RPMI7951 (cell line): ENCODE results near the gene TMEM147. TPM values are rescaled to one million over a fixed set of nuclear protein-coding genes. Genes with fewer than 3 reads are reported as not detected.

Source experiments
- DNase-seq: peaks from one replicate; pipeline ENCODE4 v3.0.0-alpha.2; 2012; ENCODE audit warnings: low read depth
- total RNA-seq: library from RNA; depleted of rRNA; stranded (reverse); fragments of >200 nt; shearing (Covaris generic); gene quantifications from 2 replicates; pipeline ENCODE4 v1.2.3, GENCODE V29; 2014

Gene TMEM147
- total RNA-seq, 1 experiment from 2014 or later, result 133 TPM

- peak; percentile 84 for DNase-seq
Measured at GRCh38 chr19:35519291-35519690, 26.1 kb upstream of the TMEM147 start.

DNA sequence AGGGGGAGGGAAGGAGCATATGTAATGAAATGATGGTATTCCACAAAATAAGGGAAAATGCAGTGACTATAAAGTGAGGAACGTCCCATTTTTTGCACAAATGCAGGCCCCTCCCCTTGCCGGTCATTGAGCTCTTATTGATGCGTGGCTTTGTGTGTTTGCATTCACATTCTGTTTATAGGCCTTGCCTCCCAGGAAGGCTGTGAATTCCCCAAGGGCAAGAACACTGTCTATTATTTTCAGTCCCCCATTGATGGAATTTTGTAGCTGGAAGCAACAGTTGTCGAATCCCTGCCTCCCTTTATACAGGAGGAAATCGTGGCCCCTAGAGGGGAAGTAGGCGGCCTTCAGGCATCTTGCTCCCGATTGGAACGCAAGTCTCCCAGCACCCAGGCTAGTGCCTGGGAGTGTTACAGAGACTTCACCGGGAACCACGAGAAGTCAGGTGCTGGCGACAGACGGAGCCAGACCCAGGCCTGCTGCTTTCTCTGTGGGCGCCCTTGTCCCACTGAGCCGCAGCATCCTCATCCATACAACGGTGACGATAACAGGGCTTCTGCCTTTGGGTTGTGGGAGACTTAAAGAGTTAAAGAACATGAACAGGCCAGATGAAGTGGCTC is 24.2 kb upstream of the TMEM147 start:
- no peak for DNase-seq

GRCh38 chr19:35522745-35523327 is 22.6 kb upstream of the TMEM147 start:
- DNase-seq, result no peak

GRCh38 chr19:35524181-35524837 is 21.1 kb upstream of the TMEM147 start:
- DNase-seq, result no peak

- DNase-seq, result no peak
Measured at GRCh38 chr19:35525873-35526272, 19.6 kb upstream of the TMEM147 start.

- DNase-seq, result peak; percentile 21
Measured at GRCh38 chr19:35528218-35529038, 17.0 kb upstream of the TMEM147 start, which contains the start of gene SBSN. Gene SBSN (minus strand): TSS chr19:35528311. CDS start chr19:35528281, 30 bp downstream.

- no peak for DNase-seq
Measured at GRCh38 chr19:35529241-35530218, 15.9 kb upstream of the TMEM147 start.

- no peak for DNase-seq
Measured at GRCh38 chr19:35531291-35531690, 14.1 kb upstream of the TMEM147 start.

DNA sequence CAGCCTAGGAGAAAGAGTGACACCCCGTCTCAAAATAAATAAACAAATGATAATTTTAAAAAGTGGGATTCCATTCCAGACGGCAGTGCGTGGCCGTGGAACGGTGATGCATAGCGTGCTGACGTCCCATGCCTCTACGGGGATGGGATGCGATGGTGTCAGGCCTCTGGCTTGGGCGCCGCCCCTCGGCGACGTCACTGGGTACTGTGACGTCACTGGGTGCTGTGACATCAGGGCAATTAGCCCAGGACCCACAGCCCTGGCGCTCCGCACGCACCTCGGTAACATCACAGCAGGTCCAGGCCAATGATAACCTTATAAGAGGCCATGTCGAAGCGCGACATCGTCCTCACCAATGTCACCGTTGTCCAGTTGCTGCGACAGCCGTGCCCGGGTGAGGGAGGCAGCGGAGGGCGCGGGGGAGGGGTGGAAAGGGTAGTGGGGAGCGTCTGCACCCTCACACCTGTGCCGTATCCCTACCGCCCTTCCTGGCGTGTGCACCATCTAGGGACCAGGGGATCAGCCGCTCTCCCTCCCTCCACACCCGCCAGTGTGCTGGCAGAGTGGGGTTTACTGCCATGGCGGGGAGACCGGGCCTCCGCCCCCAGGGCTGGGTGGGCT is 12.1 kb upstream of the TMEM147 start, which contains the start of gene GAPDHS:
Gene GAPDHS (plus strand): TSS at position 256 of the 621 bp plus-strand sequence. CDS start 72 bp downstream, at position 328.
- no peak for DNase-seq

DNA sequence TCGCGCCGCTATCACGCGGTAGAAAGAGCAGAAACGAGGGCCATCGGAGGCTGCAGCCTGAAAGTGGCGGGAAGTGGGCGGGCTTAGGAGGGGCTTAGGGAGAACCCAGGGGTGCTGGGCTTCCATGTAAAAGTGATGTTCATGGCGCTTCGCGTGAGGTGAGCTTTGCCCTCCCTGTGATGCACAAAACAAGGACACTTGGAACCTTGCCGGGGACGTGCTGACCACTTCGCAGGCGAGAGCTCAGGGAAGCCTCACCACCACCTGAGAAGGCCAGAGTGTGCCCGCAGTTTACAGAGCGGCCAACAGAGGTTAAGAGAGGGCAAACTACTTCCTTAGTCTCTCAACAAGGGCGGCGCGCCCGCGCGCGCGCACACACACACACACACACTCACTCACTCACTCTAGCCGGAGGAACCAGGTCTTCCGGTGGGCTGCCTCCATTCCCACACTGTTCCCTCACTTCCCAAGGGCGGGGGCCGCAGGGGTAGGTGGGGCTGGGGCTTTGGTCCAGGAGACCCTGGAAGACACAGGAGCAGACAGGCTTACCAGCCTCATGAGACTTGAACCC is 11.5 kb upstream of the TMEM147 start:
- DNase-seq, result no peak

- DNase-seq, result no peak
Measured at GRCh38 chr19:35534803-35535480, 10.5 kb upstream of the TMEM147 start.

DNA sequence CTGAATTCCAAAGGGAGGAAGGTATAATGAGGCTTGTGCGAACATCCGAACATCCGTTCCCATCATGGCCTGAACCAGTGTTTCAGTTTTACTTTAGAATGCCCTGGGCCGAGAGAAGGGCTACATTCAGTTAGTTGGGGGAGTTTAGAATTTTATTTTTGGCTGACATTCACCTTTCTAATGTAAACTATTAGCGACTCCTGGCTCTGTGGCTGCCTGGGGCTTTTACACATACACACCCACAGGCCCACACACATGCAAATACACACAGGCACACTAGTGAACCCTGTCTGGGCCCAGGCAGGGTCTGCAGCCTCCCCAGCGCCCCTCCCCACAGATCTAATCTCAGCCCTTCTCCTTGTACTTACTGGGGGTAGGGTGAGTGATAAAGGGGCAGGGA is 6.1 kb upstream of the TMEM147 start:
- no peak for DNase-seq

GRCh38 chr19:35539850-35540249 is 5.6 kb upstream of the TMEM147 start:
- no peak for DNase-seq

DNA sequence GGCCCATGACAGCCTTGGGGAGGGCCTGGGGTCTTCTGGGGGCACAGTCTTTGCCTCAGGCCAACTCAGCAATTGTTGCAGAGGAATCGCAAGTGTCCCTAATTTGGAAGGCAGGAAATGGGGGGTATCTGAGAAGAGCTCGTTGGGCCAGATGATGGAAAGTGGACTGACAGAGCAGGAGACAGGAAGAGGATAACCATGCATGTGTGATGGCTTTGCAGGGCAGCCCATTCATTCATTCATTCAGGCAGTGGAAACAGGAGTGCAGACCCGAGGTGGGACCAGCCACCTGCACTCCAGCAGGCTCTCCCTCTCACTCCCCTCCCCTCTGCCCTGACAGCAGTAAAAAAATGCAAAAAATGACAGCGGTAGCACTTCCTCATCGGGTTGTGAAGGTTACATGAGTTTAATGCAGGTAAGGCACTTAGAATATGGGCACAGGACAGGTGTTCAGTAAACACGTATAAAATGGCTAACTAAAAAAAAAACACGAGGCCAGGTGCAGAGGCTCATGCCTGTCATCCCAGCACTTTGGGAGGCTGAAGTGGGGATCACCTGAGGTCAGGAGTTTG is 5.0 kb upstream of the TMEM147 start:
- DNase-seq, result no peak

GRCh38 chr19:35542209-35542608 is 3.2 kb upstream of the TMEM147 start:
- no peak for DNase-seq

DNA sequence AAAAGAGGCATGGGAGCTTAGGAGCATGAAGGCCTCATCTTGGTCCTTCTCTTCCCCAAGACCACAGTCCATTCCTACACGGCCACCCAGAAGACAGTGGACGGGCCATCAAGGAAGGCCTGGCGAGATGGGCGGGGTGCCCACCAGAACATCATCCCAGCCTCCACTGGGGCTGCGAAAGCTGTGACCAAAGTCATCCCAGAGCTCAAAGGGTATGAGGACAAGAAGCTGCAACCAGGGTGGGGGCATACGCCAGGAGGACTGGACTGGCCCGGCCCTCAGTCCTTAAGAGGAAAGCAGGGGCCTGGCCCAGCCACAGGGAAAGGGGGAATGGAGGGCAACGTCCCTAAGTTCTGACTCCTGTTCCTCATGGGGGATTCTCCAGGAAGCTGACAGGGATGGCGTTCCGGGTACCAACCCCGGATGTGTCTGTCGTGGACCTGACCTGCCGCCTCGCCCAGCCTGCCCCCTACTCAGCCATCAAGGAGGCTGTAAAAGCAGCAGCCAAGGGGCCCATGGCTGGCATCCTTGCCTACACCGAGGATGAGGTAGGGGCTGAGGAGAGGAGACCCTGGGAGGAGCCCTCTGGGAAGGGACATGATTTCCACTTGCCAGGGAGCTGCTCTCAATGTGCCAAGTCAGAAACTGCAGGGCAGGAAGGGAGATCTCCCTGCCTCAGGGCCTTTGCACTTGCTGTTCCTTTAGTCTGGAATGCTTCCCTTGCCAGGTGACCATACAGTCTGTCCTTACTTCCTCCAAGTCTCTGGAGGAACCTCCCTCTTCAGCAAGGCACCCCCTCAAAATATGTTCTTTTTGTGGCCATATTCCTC is 1.9 kb upstream of the TMEM147 start:
- DNase-seq, result no peak

GRCh38 chr19:35544110-35544802 is 1.2 kb upstream of the TMEM147 start:
- no peak for DNase-seq
